ENCODE results near the gene VSIG10. TPM values are rescaled to one million over a fixed set of nuclear protein-coding genes. Genes with fewer than 3 reads are reported as not detected.

VSIG10 gene
- total RNA-seq, 1 donor from 2014 or later = 33.8 TPM

DNA sequence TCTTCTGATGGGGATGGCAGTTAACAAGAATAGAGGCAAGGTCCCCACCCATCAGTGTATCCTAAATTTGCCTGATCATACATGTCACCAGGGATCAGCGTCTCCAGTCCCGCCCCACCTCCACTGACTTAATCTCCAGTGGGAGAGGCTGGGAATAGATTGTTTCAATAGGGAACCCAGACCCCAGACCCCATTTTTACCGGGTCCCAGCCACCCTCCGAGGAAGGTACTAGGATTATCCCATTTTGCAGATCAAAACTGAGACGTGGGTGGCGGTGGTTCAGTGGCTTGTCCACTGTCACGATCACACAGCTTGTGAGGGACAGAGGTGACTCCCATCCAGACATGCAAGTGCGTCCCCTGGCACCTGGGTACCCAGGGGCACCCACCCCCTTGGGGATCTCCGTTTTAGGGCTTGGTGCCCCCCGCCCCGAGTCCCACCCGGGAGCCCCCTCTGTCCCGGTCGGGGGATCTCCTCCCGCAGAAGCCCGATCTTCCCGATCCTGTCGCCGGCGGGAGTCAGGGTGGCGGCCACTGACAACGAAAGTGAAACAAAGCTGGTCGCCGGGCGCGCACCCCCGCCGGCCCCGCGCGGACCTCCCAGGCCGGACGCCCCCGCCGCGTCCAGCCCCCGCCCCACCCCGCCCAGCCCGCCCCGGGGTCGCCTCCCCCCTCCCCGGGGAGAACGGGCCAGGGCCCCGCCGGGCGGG, 43.4 kb downstream of the VSIG10 start:
- TF ChIP-seq, protein P1, sequence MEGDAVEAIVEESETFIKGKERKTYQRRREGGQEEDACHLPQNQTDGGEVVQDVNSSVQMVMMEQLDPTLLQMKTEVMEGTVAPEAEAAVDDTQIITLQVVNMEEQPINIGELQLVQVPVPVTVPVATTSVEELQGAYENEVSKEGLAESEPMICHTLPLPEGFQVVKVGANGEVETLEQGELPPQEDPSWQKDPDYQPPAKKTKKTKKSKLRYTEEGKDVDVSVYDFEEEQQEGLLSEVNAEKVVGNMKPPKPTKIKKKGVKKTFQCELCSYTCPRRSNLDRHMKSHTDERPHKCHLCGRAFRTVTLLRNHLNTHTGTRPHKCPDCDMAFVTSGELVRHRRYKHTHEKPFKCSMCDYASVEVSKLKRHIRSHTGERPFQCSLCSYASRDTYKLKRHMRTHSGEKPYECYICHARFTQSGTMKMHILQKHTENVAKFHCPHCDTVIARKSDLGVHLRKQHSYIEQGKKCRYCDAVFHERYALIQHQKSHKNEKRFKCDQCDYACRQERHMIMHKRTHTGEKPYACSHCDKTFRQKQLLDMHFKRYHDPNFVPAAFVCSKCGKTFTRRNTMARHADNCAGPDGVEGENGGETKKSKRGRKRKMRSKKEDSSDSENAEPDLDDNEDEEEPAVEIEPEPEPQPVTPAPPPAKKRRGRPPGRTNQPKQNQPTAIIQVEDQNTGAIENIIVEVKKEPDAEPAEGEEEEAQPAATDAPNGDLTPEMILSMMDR (IDR thresholded peaks at IDR 0.05; ENCODE audit: unreplicated experiment) = no peak
- H3K9me3 Mint-ChIP-seq (ENCODE audit: low read depth) = no peaks in the 10 kb centered on the region
- H3K27ac Mint-ChIP-seq = peak overlapping the region; percentile 89
- H3K4me3 Mint-ChIP-seq (ENCODE audit: low read depth) = peak overlapping the region; percentile 82
- DNase-seq (ENCODE audit: low spot score, unreplicated experiment) = peak; percentile 20
- H3K36me3 Mint-ChIP-seq (ENCODE audit: insufficient read depth) = peaks cover 1% of the 10 kb centered on the region
- H3K4me1 Mint-ChIP-seq (ENCODE audit: low read depth) = peaks cover 30% of the 10 kb centered on the region
- no peaks in the 10 kb centered on the region for H3K27me3 Mint-ChIP-seq

DNA sequence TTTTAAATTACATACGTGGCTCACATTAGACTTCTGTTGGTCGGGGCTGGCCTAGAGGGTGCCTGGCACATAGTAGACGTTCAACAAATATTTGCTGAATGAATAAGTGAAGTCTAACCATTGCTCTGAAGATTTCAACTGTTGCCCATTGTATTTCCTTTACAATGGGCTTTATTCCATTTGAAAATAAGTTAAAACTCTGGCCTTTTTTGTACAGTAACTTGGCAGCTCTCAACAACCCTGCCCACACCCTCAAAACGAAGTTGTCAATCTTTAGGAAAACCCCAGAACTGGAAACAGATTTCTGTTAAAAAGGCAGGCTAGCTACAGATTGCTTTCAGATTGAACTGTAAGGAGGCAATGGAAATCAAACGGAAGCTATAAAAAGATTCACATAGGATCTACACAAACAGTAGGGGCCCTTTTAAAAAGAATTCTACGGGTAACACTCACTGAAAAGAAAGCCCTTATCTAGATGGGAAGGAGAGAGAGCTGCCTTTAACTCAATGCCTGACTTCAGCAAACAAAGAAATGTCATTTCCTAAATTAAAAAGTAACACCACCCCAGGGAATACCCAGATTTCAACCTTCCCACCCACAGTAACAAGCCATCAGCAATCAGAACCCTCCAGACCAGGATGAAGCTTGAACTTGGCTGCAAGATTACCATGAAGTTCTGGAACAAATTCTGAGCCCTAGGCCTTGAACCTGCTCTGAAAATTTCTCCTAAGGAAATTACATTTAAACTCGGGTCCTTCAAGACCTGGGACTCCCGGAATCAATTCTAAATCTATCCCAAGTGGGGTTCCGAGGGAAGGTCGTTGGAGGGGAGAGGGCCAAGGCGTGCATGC, 44.2 kb downstream of the VSIG10 start:
- no peak for DNase-seq (ENCODE audit: low spot score, unreplicated experiment)
- H3K4me1 Mint-ChIP-seq (ENCODE audit: low read depth) = peaks cover 30% of the 10 kb centered on the region
- peaks cover 1% of the 10 kb centered on the region for H3K36me3 Mint-ChIP-seq (ENCODE audit: insufficient read depth)
- no peaks in the 10 kb centered on the region for H3K9me3 Mint-ChIP-seq (ENCODE audit: low read depth)
- H3K27me3 Mint-ChIP-seq = no peaks in the 10 kb centered on the region
- H3K4me3 Mint-ChIP-seq (ENCODE audit: low read depth) = peak overlapping the region; percentile 82
- H3K27ac Mint-ChIP-seq = peak overlapping the region; percentile 89
- TF ChIP-seq, protein P1 (IDR thresholded peaks at IDR 0.05; ENCODE audit: unreplicated experiment) = no peak

- no peaks in the 10 kb centered on the region for H3K9me3 Mint-ChIP-seq (ENCODE audit: low read depth)
- no peak for DNase-seq (ENCODE audit: low spot score, unreplicated experiment)
- no peak overlapping the region for H3K4me3 Mint-ChIP-seq (ENCODE audit: low read depth)
- H3K4me1 Mint-ChIP-seq (ENCODE audit: low read depth) = peaks cover 24% of the 10 kb centered on the region
- peaks cover 1% of the 10 kb centered on the region for H3K36me3 Mint-ChIP-seq (ENCODE audit: insufficient read depth)
- no peaks in the 10 kb centered on the region for H3K27me3 Mint-ChIP-seq
- TF ChIP-seq, protein P1 (IDR thresholded peaks at IDR 0.05; ENCODE audit: unreplicated experiment) = no peak
- peak overlapping the region; percentile 89 for H3K27ac Mint-ChIP-seq
Observed at GRCh38 chr12:118058881-118059280, 44.9 kb downstream of the VSIG10 start.

- H3K27ac Mint-ChIP-seq = no peak overlapping the region
- H3K4me1 Mint-ChIP-seq (ENCODE audit: low read depth) = peaks cover 20% of the 10 kb centered on the region
- H3K4me3 Mint-ChIP-seq (ENCODE audit: low read depth) = no peak overlapping the region
- DNase-seq (ENCODE audit: low spot score, unreplicated experiment) = no peak
- no peaks in the 10 kb centered on the region for H3K9me3 Mint-ChIP-seq (ENCODE audit: low read depth)
- TF ChIP-seq, protein P1 (IDR thresholded peaks at IDR 0.05; ENCODE audit: unreplicated experiment) = no peak
- no peaks in the 10 kb centered on the region for H3K27me3 Mint-ChIP-seq
- H3K36me3 Mint-ChIP-seq (ENCODE audit: insufficient read depth) = peaks cover 1% of the 10 kb centered on the region
Observed at GRCh38 chr12:118058227-118058626, 45.6 kb downstream of the VSIG10 start.

Data from progenitor cell of endocrine pancreas (in vitro differentiated cells).